ENCODE measurements around the gene FAM9A. TPM values are rescaled to one million over a fixed set of nuclear protein-coding genes. Genes with fewer than 3 reads are reported as not detected.

FAM9A gene
- total and polyA plus RNA-seq, 2 of the 13 experiments (the other 11 are each of a cell fraction or from before 2014, with no cell fraction given), result not detected

DNA sequence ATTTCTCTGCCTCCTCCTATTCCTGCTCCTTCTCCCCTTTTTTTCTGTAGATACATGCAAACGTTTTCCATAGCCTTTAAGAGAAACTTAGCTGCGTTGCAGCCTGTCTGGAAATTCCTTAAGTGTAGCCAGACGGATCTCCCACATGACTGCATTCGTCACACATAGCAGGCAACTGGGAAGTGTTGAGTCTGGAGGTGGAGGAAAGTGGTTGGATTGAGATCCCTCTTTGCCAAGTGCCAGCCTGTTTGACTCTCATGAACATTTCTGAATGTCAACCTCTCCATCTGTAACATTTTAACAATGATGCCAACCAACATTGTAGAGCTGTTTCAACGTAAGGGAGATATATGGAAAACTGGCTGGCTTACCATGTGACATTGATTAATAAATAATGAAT, 45.1 kb upstream of the FAM9A start:
- no peak overlapping the region for H3K9ac ChIP-seq (ENCODE audit: insufficient read depth, low read depth, low read length)
- ATAC-seq, result no peak
- WGBS (ENCODE audit: low lambda C conversion rate), result 70% methylated on average over 5 of the region's 5 CpGs
- H3K4me2 ChIP-seq (ENCODE audit: low read depth, low read length), result no peak overlapping the region
- intact Hi-C loops (cut with micrococcal nuclease; ENCODE audit: unreplicated experiment) (no loop called here), in situ Hi-C loops (cut with HindIII; ENCODE audit: extremely low pct_ligation_motif_present, low pct_unique_long_range_greater_than_20kb) (no loop called here)
- no peak for TF ChIP-seq ERF (CRISPR knock-in tag; IDR thresholded peaks at IDR 0.05)
- TF ChIP-seq, protein P1, sequence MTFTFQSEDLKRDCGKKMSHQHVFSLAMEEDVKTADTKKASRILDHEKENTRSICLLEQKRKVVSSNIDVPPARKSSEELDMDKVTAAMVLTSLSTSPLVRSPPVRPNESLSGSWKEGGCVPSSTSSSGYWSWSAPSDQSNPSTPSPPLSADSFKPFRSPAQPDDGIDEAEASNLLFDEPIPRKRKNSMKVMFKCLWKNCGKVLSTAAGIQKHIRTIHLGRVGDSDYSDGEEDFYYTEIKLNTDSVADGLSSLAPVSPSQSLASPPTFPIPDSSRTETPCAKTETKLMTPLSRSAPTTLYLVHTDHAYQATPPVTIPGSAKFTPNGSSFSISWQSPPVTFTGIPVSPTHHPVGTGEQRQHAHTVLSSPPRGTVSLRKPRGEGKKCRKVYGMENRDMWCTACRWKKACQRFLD (CRISPR knock-in tag; IDR thresholded peaks at IDR 0.05; ENCODE audit: borderline replicate concordance), result no peak
- TF ChIP-seq, protein P2, sequence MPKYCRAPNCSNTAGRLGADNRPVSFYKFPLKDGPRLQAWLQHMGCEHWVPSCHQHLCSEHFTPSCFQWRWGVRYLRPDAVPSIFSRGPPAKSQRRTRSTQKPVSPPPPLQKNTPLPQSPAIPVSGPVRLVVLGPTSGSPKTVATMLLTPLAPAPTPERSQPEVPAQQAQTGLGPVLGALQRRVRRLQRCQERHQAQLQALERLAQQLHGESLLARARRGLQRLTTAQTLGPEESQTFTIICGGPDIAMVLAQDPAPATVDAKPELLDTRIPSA (CRISPR knock-in tag; IDR thresholded peaks at IDR 0.05; ENCODE audit: borderline replicate concordance), result no peak
- TF ChIP-seq ZNF713 (CRISPR knock-in tag; IDR thresholded peaks at IDR 0.05), result no peak
- TF ChIP-seq GTF2F1 (IDR thresholded peaks at IDR 0.05; ENCODE audit: low read length), result no peak
- TF ChIP-seq, protein P3, sequence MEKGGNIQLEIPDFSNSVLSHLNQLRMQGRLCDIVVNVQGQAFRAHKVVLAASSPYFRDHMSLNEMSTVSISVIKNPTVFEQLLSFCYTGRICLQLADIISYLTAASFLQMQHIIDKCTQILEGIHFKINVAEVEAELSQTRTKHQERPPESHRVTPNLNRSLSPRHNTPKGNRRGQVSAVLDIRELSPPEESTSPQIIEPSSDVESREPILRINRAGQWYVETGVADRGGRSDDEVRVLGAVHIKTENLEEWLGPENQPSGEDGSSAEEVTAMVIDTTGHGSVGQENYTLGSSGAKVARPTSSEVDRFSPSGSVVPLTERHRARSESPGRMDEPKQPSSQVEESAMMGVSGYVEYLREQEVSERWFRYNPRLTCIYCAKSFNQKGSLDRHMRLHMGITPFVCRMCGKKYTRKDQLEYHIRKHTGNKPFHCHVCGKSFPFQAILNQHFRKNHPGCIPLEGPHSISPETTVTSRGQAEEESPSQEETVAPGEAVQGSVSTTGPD (CRISPR knock-in tag; IDR thresholded peaks at IDR 0.05), result no peak
- TF ChIP-seq, protein P4, sequence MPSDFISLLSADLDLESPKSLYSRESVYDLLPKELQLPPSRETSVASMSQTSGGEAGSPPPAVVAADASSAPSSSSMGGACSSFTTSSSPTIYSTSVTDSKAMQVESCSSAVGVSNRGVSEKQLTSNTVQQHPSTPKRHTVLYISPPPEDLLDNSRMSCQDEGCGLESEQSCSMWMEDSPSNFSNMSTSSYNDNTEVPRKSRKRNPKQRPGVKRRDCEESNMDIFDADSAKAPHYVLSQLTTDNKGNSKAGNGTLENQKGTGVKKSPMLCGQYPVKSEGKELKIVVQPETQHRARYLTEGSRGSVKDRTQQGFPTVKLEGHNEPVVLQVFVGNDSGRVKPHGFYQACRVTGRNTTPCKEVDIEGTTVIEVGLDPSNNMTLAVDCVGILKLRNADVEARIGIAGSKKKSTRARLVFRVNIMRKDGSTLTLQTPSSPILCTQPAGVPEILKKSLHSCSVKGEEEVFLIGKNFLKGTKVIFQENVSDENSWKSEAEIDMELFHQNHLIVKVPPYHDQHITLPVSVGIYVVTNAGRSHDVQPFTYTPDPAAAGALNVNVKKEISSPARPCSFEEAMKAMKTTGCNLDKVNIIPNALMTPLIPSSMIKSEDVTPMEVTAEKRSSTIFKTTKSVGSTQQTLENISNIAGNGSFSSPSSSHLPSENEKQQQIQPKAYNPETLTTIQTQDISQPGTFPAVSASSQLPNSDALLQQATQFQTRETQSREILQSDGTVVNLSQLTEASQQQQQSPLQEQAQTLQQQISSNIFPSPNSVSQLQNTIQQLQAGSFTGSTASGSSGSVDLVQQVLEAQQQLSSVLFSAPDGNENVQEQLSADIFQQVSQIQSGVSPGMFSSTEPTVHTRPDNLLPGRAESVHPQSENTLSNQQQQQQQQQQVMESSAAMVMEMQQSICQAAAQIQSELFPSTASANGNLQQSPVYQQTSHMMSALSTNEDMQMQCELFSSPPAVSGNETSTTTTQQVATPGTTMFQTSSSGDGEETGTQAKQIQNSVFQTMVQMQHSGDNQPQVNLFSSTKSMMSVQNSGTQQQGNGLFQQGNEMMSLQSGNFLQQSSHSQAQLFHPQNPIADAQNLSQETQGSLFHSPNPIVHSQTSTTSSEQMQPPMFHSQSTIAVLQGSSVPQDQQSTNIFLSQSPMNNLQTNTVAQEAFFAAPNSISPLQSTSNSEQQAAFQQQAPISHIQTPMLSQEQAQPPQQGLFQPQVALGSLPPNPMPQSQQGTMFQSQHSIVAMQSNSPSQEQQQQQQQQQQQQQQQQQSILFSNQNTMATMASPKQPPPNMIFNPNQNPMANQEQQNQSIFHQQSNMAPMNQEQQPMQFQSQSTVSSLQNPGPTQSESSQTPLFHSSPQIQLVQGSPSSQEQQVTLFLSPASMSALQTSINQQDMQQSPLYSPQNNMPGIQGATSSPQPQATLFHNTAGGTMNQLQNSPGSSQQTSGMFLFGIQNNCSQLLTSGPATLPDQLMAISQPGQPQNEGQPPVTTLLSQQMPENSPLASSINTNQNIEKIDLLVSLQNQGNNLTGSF (CRISPR knock-in tag; IDR thresholded peaks at IDR 0.05), result no peak
- no peak for TF ChIP-seq ZSCAN29 (CRISPR knock-in tag; conservative IDR thresholded peaks at IDR 0.05)
- no TSS peak for BruUV-seq (replicated peaks)
- no peak for DNase-seq (ENCODE audit: low spot score)
- H4K20me1 ChIP-seq (ENCODE audit: insufficient read depth, low read length), result no peaks in the 10 kb centered on the region
- CTCF ChIA-PET (ENCODE audit: low intra/inter-chr PET ratio, low total read pairs), result no interaction called here
- POLR2A ChIA-PET, result no interaction called here
- no peak overlapping the region for H3K27ac ChIP-seq (ENCODE audit: extremely low read length, insufficient read depth, low read length)
- FAIRE-seq, result no peak
- H3K79me2 ChIP-seq (ENCODE audit: insufficient read depth, low read length), result no peaks in the 10 kb centered on the region
- peaks cover 23% of the 10 kb centered on the region for H3K4me1 ChIP-seq (ENCODE audit: insufficient read depth, low read length)
- no peaks in the 10 kb centered on the region for H3K9me3 ChIP-seq (ENCODE audit: low read length)
- H2AFZ ChIP-seq (ENCODE audit: low read length), result no peak overlapping the region
- H3K36me3 ChIP-seq (replicated peaks in 1 of 2; ENCODE audit: control insufficient read depth in 1 of 2, insufficient read depth in 2 of 2, low read length in 2 of 2), result no peaks in the 10 kb centered on the region
- H3K27me3 ChIP-seq (ENCODE audit: control insufficient read depth in 1 of 2, insufficient read depth in 2 of 2, low read length in 2 of 2), result no peaks in the 10 kb centered on the region
- no peak overlapping the region for H3K4me3 ChIP-seq (replicated peaks in 1 of 3; ENCODE audit: insufficient read depth in 1 of 3, low read depth in 2 of 3, low read length in 3 of 3)

Measured in HepG2 (cell line).